ENCODE measurements around the gene NHP2.
"Not testable (repeated sequence)": the region's sequence is repeated elsewhere in the genome, so short reads cannot be mapped to it uniquely, and the experiment has no call there.

NHP2 gene

DNA sequence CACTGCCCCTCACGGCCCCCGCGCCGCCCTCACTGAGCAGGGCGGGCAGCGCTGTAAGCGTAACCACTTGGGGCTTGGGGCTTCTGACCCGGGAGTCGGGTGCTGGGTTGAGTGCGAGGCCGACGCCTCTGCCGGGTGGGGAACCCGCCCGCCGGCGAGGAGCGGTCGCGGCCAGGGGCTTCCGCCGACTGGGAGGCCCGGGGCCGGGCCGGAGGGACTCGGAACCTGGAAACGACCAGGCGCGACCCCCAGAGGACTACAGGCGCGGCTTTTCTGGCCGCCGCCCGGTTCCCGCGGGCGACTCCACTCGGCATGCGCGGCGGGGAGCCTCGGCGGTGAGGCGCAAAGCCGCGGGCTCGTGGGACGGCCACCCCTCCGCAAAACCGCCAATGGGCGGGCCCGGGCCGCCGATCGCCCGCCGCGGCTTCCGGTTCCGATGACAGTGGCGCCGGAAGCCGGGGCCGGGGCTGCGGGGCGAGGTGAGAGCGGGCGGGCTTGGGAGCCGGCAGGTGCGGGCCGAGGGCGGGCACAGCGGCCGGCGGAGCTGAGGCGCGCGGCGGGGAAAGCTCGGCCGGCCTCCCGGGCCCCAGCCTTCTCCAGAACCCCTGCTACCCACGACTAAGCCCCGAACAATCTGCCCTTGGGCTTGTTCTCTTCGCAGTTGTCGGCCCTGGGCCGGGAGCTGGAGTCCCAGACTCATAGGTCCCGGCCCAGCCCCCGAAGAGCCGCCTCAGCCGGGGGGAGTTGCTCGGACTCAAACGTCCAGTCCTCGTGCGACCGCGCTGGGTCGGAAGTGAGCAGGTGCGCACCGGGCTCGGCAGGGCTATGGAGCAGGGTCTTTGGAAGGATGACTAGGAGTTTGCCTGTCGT is 22.9 kb downstream of the NHP2 start, which contains the start of gene RMND5B:
TSS of gene RMND5B (plus strand) at position 439 of the 870 bp plus-strand sequence. CDS start 7,106 bp downstream, outside the sequence.
- peak; percentile 48 to 61 for DNase-seq (ENCODE audit: low read depth in 2 of 2)

- DNase-seq (ENCODE audit: low read depth in 2 of 2): not testable (repeated sequence)
Measured at GRCh38 chr5:178130234-178130575, 23.5 kb downstream of the NHP2 start.

- DNase-seq (ENCODE audit: low read depth in 2 of 2): no peak
Measured at GRCh38 chr5:178129296-178129695, 24.4 kb downstream of the NHP2 start.

DNA sequence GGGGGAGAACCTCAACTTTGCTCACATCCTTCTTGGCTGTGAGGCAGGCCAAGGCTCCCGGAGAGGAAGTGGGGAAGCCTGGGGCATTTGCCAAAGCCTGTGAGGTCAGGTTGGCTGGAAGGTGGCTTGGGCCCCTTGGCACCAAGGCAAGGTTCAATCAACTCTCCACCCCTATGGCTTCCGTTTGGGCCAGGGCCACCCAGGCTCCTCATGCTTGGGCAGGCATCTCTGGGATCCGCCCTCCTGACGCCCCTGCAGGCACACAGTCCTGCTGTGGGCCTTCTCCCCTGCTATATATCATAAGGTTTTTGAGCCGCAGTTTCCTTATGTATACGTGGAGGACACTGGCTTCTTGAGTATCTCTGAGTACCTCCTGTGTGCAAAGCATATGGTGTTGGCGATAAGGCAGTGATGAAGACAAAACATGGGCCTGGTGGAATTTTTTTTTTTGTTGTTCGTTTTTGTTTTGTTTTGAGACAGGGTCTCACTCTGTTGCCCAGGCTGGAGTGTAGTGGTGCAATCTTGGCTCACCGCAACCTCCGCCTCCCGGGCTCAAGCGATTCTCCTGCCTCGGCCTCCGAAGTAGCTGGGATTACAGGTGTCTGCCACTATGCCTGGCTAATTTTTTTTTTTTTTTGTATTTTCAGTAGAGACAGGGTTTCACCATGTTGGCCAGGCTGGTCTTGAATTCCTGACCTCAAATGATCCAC is 26.2 kb downstream of the NHP2 start:
- DNase-seq (ENCODE audit: low read depth in 2 of 2): not testable (repeated sequence)

- no peak for DNase-seq (ENCODE audit: low read depth in 2 of 2)
Measured at GRCh38 chr5:178126556-178126955, 27.1 kb downstream of the NHP2 start.

- DNase-seq (ENCODE audit: low read depth in 2 of 2): no peak
Measured at GRCh38 chr5:178125253-178125906, 28.3 kb downstream of the NHP2 start.

DNA sequence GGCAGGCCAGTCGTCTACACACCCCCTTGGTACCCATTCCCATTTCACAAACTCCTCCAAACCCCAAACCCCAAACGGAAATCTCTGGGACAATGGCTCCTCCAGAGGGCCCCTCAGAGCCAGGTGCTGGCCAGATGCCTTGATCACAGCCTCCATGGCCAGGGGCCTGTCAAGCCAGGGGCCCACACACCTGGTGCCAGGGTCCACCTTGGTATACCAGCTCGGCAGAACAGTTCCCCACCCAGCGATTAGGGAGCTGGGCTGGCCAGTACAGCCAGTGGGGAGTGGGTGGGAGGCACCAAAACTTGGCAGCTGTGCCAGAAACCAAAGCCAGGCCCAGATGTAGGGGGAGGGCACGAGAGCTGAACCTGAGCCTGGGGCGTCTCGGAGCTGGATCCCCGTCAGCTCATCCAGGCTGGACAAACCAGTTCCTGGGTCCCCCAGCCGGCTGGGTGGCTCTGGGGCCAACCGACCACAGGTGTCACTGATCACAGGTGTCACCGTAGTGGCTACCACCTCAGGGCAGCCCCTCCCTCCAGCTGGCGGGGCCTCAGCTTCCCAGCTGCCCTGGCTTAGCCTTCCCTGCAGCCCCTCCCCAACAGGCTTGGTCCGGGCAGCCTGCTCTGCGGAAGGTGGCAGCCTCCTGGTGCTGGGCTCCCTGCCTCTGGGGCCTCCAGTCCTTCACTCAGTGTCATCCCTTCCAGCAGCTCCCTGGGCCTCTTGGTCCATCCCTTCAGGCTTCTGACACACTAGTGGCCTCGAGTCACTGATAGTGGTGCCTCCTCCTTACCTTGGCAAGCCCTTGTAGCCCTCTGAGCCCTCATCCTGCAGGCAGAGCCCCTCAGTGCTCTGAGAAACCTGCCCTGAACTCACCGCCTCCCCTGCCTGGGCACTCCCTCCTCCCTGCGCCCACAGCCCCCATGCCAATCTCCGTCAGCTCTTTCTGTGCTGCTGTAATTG is 29.4 kb downstream of the NHP2 start:
- no peak for DNase-seq (ENCODE audit: low read depth in 2 of 2)

- DNase-seq (ENCODE audit: low read depth in 2 of 2): no peak
Measured at GRCh38 chr5:178123094-178123965, 30.4 kb downstream of the NHP2 start.

DNA sequence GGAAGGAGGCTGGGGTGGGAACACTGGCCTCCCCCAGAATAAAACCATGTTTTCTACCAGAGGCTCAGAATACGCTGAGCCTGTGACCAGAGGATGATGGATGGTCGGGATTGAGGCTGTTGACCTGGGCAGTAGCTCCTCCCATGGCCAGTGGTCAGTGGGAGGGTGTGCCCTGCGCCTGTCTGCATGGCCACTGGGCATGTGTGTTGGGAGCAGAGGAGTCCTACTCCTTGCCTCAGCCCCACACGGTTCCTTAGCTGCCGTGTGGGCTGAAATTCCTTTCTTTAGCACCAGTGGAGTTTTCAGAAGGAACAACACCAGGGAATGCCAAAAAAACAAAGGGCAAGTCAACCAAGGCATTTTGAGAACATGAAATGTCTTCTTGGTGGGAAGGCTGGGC is 31.3 kb downstream of the NHP2 start:
- DNase-seq (ENCODE audit: low read depth in 2 of 2): no peak

DNA sequence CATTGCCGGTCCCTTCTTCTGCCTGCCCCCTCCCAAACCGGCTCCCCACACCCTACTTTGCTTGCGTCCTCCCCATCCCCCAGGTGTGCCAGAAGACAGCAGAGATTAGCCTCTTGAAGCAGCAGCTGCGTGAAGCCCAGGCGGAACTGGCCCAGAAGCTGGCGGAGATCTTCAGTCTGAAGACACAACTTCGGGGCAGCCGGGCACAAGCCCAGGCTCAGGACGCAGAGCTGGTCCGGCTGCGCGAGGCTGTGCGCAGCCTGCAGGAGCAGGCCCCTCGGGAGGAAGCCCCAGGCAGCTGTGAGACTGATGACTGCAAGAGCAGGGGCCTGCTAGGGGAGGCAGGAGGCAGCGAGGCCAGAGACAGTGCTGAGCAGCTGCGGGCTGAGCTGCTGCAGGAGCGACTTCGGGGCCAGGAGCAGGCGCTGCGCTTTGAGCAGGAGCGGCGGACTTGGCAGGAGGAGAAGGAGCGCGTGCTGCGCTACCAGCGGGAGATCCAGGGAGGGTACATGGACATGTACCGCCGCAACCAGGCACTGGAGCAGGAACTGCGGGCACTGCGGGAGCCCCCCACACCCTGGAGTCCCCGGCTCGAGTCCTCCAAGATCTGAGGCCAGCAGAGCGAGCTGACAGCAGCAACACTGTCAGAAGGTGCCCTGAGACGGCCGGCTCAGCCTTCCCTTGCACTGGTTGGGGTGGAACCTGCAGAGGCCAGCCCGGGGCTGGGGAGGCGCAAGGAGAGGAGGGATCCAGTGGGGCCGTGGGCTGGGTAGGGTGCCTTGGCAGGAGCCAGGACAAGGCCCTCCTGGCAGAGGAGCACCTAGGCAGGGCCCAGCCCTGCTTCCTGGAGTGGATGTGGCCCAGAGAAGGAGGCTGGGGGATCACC is 32.1 kb downstream of the NHP2 start:
- no peak for DNase-seq (ENCODE audit: low read depth in 2 of 2)

GRCh38 chr5:178120607-178121357 is 32.9 kb downstream of the NHP2 start:
- DNase-seq (ENCODE audit: low read depth in 2 of 2): peak; percentile 51 to 72

- DNase-seq (ENCODE audit: low read depth in 2 of 2): no peak
Measured at GRCh38 chr5:178119915-178120606, 33.6 kb downstream of the NHP2 start.

GRCh38 chr5:178117923-178118701 is 35.6 kb downstream of the NHP2 start:
- DNase-seq (ENCODE audit: low read depth in 2 of 2): no peak

- peak in 1 of 2 donors; percentile 23 for DNase-seq (ENCODE audit: low read depth in 2 of 2)
Measured at GRCh38 chr5:178116143-178116885, 37.4 kb downstream of the NHP2 start.

GRCh38 chr5:178115814-178116142 is 37.9 kb downstream of the NHP2 start:
- DNase-seq (ENCODE audit: low read depth in 2 of 2): no peak

GRCh38 chr5:178115136-178115813 is 38.4 kb downstream of the NHP2 start:
- no peak for DNase-seq (ENCODE audit: low read depth in 2 of 2)
